Peyer's patch (tissue), 4 donors: Measurements from ENCODE around the gene PHC1.

Source experiments
- CTCF ChIP-seq, 6 experiments: fragments of 450-650 bp in 4 of 6; fragments of 200-600 bp in 2 of 6; sonication (generic) in 1 of 6; IDR thresholded peaks; one replicate each; pipeline ENCODE4 v1.5.1; 2017 to 2019; ENCODE audit warnings: antibody characterized with exemption in 6 of 6, mild to moderate bottlenecking in 3 of 6, moderate library complexity in 1 of 6
- POLR2A ChIP-seq, 2 donors: fragments of 450-650 bp; IDR thresholded peaks; one replicate each; pipeline ENCODE4 v1.5.1; 2017; ENCODE audit warnings: antibody characterized with exemption in 2 of 2, mild to moderate bottlenecking in 2 of 2, moderate library complexity in 2 of 2

GRCh38 chr12:8891976-8892375, 22.3 kb upstream of the PHC1 start:
- TF ChIP-seq CTCF (IDR thresholded peaks at IDR 0.05) (no peak), POLR2A (IDR thresholded peaks at IDR 0.05) (no peak)
